ENCODE measurements around the gene THRSP. TPM values are rescaled to one million over a fixed set of nuclear protein-coding genes. Genes with fewer than 3 reads are reported as not detected.

The THRSP gene
- total and polyA plus RNA-seq, 2 donors (not counting 1 experiment from before 2014, with no cell fraction given), result not detected

DNA sequence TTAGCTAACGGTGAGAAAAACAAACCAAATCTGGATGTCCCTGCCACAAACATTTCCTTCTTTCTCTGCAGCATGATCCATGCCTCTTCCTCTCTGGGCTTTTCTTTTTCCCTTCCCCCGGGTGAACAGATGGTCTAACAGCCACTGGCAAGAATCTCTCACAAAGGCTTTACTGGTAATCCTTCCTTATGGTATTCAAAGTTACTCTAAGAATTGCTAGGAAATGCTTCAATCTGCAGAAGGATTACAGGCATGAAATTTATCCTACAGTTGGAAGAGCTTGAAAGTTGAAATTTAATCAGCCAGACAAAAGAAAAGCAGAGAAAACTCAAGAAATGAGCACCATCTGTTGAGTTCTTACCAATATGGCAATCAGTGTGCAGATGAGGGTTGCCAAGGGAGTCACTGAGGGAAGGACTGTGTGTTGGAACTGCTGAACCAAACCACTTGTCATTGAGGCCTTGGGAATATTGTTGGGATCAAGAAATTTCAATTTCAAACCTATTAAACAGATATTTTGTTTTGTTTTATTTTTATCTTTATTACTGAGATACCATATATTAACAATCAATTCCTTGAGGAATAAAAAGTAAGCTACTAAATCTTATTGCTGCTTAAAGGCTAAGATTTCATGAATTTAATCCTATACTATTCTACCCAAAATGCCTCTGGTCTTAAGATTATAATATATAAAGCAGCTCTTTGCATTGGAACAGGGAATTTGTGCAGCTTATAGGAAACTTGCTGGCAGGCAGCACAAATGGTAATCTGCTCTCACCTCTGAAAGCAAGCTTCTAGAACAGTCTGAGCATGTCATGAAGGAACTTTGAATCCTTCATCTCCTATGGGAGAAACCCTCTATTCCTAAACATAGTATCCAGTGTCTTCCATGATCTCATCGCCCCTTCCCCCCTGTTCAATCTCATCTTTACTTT lies 45.7 kb downstream of the THRSP start:
- intact Hi-C loops (cut with micrococcal nuclease), result no loop called here
- H3K4me1 Mint-ChIP-seq, result peaks cover 9% of the 10 kb centered on the region
- ChIA-PET CTCF (no interaction called here), POLR2A (no interaction called here)
- TF ChIP-seq, protein P1, sequence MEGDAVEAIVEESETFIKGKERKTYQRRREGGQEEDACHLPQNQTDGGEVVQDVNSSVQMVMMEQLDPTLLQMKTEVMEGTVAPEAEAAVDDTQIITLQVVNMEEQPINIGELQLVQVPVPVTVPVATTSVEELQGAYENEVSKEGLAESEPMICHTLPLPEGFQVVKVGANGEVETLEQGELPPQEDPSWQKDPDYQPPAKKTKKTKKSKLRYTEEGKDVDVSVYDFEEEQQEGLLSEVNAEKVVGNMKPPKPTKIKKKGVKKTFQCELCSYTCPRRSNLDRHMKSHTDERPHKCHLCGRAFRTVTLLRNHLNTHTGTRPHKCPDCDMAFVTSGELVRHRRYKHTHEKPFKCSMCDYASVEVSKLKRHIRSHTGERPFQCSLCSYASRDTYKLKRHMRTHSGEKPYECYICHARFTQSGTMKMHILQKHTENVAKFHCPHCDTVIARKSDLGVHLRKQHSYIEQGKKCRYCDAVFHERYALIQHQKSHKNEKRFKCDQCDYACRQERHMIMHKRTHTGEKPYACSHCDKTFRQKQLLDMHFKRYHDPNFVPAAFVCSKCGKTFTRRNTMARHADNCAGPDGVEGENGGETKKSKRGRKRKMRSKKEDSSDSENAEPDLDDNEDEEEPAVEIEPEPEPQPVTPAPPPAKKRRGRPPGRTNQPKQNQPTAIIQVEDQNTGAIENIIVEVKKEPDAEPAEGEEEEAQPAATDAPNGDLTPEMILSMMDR (IDR thresholded peaks at IDR 0.05), result no peak
- no peak for TF ChIP-seq EZH2 (IDR thresholded peaks at IDR 0.05; ENCODE audit: borderline replicate concordance, insufficient read depth, low read depth, low read length, poor library complexity, severe bottlenecking)
- DNase-seq, result no peak
- Histone ChIP-seq H3K79me2 (ENCODE audit: control insufficient read depth, insufficient read depth, low read length) (no peaks in the 10 kb centered on the region), H3K4me2 (replicated peaks; ENCODE audit: low read depth, low read length, poor library complexity, severe bottlenecking) (no peak overlapping the region), H3K27me3 (replicated peaks in 1 of 4; ENCODE audit: control extremely low read depth in 1 of 4, control insufficient read depth in 3 of 4, insufficient read depth in 4 of 4, low read length in 3 of 4) (no peaks in the 10 kb centered on the region), H3K4me3 (ENCODE audit: control extremely low read depth in 1 of 5, extremely low read depth in 1 of 5, insufficient read depth in 1 of 5, low read depth in 2 of 5, low read length in 4 of 5) (no peak overlapping the region), H3K36me3 (replicated peaks in 1 of 2; ENCODE audit: control extremely low read depth in 1 of 2, control insufficient read depth in 1 of 2, extremely low read depth in 1 of 2, insufficient read depth in 2 of 2, low read length in 1 of 2) (peaks cover 9 to 36% of the 10 kb centered on the region in 2 experiments), H4K20me1 (ENCODE audit: control insufficient read depth, insufficient read depth, low read length, poor library complexity, severe bottlenecking) (no peaks in the 10 kb centered on the region), H3K9me3 (ENCODE audit: control extremely low read depth in 1 of 3, control insufficient read depth in 2 of 3, insufficient read depth in 1 of 3, low read length in 2 of 3) (no peaks in the 10 kb centered on the region), H3K27ac (ENCODE audit: low read length in 2 of 2) (no peak overlapping the region), H2AFZ (ENCODE audit: insufficient read depth, low read depth, low read length, poor library complexity, severe bottlenecking) (no peak overlapping the region), H3K4me1 (ENCODE audit: control insufficient read depth in 2 of 2, insufficient read depth in 2 of 2, low read length in 2 of 2) (peaks cover 0 to 3% of the 10 kb centered on the region in 2 donors), H3K9ac (ENCODE audit: low read length) (no peak overlapping the region)
- H3K27me3 Mint-ChIP-seq, result no peaks in the 10 kb centered on the region
- WGBS (ENCODE audit: insufficient coverage), result 96% methylated on average over 2 of the region's 3 CpGs
- H3K27ac Mint-ChIP-seq, result no peak overlapping the region
- H3K9me3 Mint-ChIP-seq (ENCODE audit: insufficient read depth), result no peaks in the 10 kb centered on the region
- no peak for ATAC-seq (ENCODE audit: low read depth)
- no peak overlapping the region for H3K4me3 Mint-ChIP-seq

DNA sequence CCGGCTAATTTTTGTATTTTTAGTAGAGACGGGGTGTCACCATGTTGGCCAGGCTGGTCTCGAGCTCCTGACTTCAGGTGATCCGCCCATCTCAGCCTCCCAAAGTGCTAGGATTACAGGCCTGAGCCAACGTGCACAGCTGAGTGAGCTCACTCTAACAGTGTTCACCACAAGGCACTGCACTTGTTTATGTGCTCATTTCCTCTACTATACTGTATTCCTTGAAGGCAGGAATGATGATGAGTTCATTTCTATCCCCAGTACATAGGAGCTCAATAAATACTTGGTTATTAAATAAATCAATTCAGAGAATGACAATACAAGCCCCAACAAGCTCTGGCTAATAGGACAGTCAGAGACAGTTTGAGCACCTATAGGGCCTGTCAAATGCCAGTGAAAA lies 46.7 kb downstream of the THRSP start:
- Histone ChIP-seq H3K79me2 (ENCODE audit: control insufficient read depth, insufficient read depth, low read length) (no peaks in the 10 kb centered on the region), H3K27ac (ENCODE audit: low read length in 2 of 2) (no peak overlapping the region), H4K20me1 (ENCODE audit: control insufficient read depth, insufficient read depth, low read length, poor library complexity, severe bottlenecking) (no peaks in the 10 kb centered on the region), H3K4me3 (ENCODE audit: control extremely low read depth in 1 of 5, extremely low read depth in 1 of 5, insufficient read depth in 1 of 5, low read depth in 2 of 5, low read length in 4 of 5) (no peak overlapping the region), H3K4me1 (ENCODE audit: control insufficient read depth in 2 of 2, insufficient read depth in 2 of 2, low read length in 2 of 2) (peaks cover 0 to 3% of the 10 kb centered on the region in 2 donors), H3K9ac (ENCODE audit: low read length) (no peak overlapping the region), H3K9me3 (ENCODE audit: control extremely low read depth in 1 of 3, control insufficient read depth in 2 of 3, insufficient read depth in 1 of 3, low read length in 2 of 3) (no peaks in the 10 kb centered on the region), H2AFZ (ENCODE audit: insufficient read depth, low read depth, low read length, poor library complexity, severe bottlenecking) (no peak overlapping the region), H3K4me2 (replicated peaks; ENCODE audit: low read depth, low read length, poor library complexity, severe bottlenecking) (no peak overlapping the region), H3K36me3 (replicated peaks in 1 of 2; ENCODE audit: control extremely low read depth in 1 of 2, control insufficient read depth in 1 of 2, extremely low read depth in 1 of 2, insufficient read depth in 2 of 2, low read length in 1 of 2) (peaks cover 9 to 36% of the 10 kb centered on the region in 2 experiments), H3K27me3 (replicated peaks in 1 of 4; ENCODE audit: control extremely low read depth in 1 of 4, control insufficient read depth in 3 of 4, insufficient read depth in 4 of 4, low read length in 3 of 4) (no peaks in the 10 kb centered on the region)
- ChIA-PET POLR2A (no interaction called here), CTCF (no interaction called here)
- intact Hi-C loops (cut with micrococcal nuclease), result no loop called here
- Mint-ChIP-seq H3K4me1 (peaks cover 9% of the 10 kb centered on the region), H3K4me3 (no peak overlapping the region), H3K27ac (no peak overlapping the region), H3K27me3 (no peaks in the 10 kb centered on the region), H3K9me3 (ENCODE audit: insufficient read depth) (no peaks in the 10 kb centered on the region)
- ATAC-seq (ENCODE audit: low read depth), result no peak
- no peak for DNase-seq
- WGBS (ENCODE audit: insufficient coverage), result 100% methylated on average over 2 of the region's 5 CpGs
- no peak for TF ChIP-seq EZH2 (IDR thresholded peaks at IDR 0.05; ENCODE audit: borderline replicate concordance, insufficient read depth, low read depth, low read length, poor library complexity, severe bottlenecking)
- TF ChIP-seq, protein P1 (IDR thresholded peaks at IDR 0.05), result no peak
